CD4-positive, alpha-beta T cell treated with Interleukin-21 for 1 hour (primary cell): ENCODE results near the gene C3orf70.

Experiments used
- DNase-seq: peaks from one replicate; pipeline ENCODE4 v3.0.0-alpha.2; 2020

The C3orf70 gene

GRCh38 chr3:185152410-185153170 is at the start of gene C3orf70:
TSS of gene C3orf70 (minus strand) at chr3:185153060. CDS start at chr3:185152823, 237 bp downstream.
- DNase-seq: peak; percentile 4

- no peak for DNase-seq
Measured at GRCh38 chr3:185200639-185201038, 47.8 kb upstream of the C3orf70 start.

GRCh38 chr3:185199671-185200070 is 46.8 kb upstream of the C3orf70 start:
- no peak for DNase-seq

- no peak for DNase-seq
Measured at GRCh38 chr3:185199206-185199605, 46.3 kb upstream of the C3orf70 start.

GRCh38 chr3:185197068-185197467 is 44.2 kb upstream of the C3orf70 start:
- no peak for DNase-seq

- no peak for DNase-seq
Measured at GRCh38 chr3:185195652-185196051, 42.8 kb upstream of the C3orf70 start.

GRCh38 chr3:185188816-185189215 is 36.0 kb upstream of the C3orf70 start:
- no peak for DNase-seq

- no peak for DNase-seq
Measured at GRCh38 chr3:185187391-185187790, 34.5 kb upstream of the C3orf70 start.

- peak; percentile 17 for DNase-seq
Measured at GRCh38 chr3:185176750-185177359, 24.0 kb upstream of the C3orf70 start.

GRCh38 chr3:185175370-185175987 is 22.6 kb upstream of the C3orf70 start:
- DNase-seq: no peak

GRCh38 chr3:185172086-185173049 is 19.5 kb upstream of the C3orf70 start:
- DNase-seq: no peak

GRCh38 chr3:185164428-185165217 is 11.8 kb upstream of the C3orf70 start:
- DNase-seq: no peak

GRCh38 chr3:185162634-185163033 is 9.8 kb upstream of the C3orf70 start:
- DNase-seq: no peak

GRCh38 chr3:185161761-185162160 is 8.9 kb upstream of the C3orf70 start:
- no peak for DNase-seq

GRCh38 chr3:185157347-185157746 is 4.5 kb upstream of the C3orf70 start:
- no peak for DNase-seq

- no peak for DNase-seq
Measured at GRCh38 chr3:185155678-185156077, 2.8 kb upstream of the C3orf70 start.

- DNase-seq: no peak
Measured at GRCh38 chr3:185153861-185154629, 1.2 kb upstream of the C3orf70 start.

GRCh38 chr3:185153171-185153771 is 411 bp upstream of the C3orf70 start:
- DNase-seq: no peak

GRCh38 chr3:185151964-185152409 is 873 bp downstream of the C3orf70 start:
- DNase-seq: no peak

- DNase-seq: no peak
Measured at GRCh38 chr3:185151101-185151963, 1.5 kb downstream of the C3orf70 start.
